ENCODE measurements around the gene TSPEAR.

The TSPEAR gene

DNA sequence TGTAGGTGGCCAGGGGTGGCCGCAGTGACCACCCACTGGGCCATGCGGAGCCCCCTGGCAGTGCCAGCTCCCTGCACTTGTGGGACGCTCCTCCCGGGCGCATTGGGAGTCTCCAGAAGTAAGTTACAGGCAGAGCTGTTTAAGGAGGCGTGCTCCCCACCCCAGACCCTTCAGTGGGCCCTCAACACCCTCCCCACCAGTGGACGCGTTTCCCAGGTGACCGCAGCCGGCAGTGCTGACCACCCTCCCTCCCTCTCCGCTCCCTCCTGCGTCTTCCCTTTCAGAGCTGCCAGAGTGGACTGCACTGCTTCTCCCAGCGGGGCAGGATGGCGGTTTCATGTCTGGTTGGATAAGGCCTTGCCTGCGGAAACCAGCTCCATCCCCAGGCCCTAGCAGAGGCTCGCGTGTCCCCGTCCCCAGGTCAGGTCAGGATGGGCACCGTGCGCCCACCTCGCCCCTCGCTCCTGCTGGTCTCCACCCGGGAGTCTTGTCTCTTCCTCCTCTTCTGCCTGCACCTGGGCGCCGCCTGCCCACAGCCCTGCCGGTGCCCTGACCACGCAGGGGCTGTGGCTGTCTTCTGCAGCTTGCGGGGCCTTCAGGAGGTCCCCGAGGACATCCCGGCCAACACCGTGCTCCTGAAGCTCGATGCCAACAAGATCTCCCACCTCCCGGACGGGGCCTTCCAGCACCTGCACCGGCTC is 255.0 kb downstream of the TSPEAR start:
- no peak for DNase-seq

DNA sequence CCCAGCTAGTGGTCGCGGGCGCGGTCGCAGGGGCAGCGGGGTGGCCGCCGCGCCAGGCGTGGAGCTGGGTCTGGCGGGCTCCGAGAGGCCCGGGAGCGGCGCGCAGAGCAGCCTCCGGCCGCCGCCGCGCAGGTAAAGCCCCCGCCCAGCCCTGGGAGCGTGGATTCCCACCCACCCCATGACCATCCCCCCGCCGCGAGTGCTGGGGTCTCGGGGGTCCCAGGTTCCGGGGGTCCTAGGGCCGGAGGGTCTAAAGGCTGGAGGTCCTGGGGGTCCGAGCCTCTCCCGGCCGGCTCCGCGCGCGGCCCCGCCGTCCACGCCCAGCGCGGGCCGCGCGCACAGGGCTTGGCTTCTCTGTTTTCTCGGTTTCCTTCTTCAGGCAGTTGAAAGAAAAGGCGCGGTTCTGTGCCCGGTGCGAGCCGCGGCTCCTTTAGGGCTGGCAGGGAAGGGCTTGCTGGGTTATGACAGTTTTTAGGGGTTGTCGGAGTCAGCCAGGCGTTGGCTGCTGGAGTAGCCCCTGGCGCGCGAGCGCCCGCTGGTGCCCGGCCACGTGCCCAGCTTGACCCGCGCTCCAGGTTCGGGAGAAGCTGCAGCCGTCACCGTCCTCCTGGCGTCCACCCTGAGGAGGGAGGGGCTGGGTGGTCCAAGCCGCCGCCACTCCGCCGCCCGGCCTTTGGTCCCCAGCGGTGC is 255.7 kb downstream of the TSPEAR start:
- DNase-seq = peak; percentile 71

- DNase-seq = peak; percentile 94
Measured at GRCh38 chr21:44454747-44455523, 256.4 kb downstream of the TSPEAR start, which contains the start of gene LRRC3. Gene LRRC3 (plus strand): TSS chr21:44455510. CDS start chr21:44456645, 1,135 bp downstream.

DNA sequence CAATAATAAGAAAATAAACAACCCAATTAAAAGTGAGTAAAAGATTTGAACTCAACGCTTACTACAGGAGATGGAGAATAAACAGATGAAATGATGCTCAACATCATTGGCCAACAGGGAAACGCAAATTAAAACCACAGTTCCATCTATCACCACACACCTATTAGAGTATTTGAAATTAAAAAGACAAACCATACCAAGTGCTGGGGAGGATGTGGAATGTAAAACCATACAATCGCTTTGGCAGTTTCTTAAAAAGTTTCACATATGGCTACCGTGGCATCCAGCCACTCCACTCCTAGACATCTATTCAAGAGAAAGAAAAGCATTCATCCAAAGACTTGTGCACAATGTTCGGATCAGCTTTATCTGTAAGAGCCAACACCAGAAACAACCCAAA is 257.3 kb downstream of the TSPEAR start:
- DNase-seq = no peak

DNA sequence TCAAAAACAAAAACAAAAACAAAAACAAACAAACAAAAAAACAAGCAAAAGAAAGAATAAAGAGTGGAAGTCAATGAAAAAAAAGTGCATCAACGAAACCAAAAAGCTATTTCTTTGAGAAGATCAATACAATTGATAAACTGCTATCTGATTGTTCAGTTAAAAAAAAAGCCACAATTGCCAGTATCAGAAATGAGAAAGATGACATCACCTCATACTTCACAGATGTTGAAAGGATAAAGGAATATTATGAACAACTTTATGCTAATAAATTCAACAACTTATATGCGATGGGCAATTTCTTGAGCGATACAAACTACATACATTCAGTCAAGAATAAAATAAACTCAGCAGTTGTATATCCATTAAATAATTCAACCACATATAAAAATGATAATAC is 258.3 kb downstream of the TSPEAR start:
- DNase-seq = no peak

GRCh38 chr21:44450999-44451398 is 260.4 kb downstream of the TSPEAR start:
- DNase-seq = no peak

DNA sequence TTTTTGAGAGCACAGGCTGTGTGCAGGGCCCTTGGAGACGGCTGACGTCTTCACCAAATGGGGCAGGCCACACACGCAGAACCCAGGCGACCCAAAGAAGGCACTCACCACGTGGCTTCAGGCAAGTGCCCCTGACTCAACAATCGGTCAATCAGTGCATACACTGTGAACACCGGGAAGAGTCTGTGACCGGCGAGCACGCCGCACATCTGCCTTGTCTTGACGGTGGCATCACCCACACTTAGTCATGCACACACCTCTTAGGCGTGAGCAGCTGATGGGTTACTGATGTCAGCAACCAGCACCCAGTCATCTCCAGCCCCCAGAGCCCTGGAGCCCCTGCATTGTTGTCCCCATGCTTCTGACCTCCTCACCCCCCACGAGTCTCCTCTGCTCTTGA is 261.0 kb downstream of the TSPEAR start:
- DNase-seq = no peak

GRCh38 chr21:44449473-44450363 is 261.7 kb downstream of the TSPEAR start:
- DNase-seq = peak; percentile 18

- no peak for DNase-seq
Measured at GRCh38 chr21:44448651-44449131, 262.7 kb downstream of the TSPEAR start.
